Sigmoid colon (tissue), 4 donors: Measurements from ENCODE around the gene SKI.

Experiments
- CTCF ChIP-seq, 4 experiments: fragments of 450-650 bp in 3 of 4; fragments of 200-600 bp in 1 of 4; IDR thresholded peaks; one replicate each; pipeline ENCODE4 v1.5.1; 2016 to 2019; ENCODE audit warnings: antibody characterized with exemption in 4 of 4, mild to moderate bottlenecking in 3 of 4, moderate library complexity in 2 of 4
- EP300 ChIP-seq, 4 donors: sonication (generic); formaldehyde crosslinking; IDR thresholded peaks; one replicate each; pipeline ENCODE4 v1.6.1; 2017; ENCODE audit warnings: antibody characterized with exemption in 4 of 4

GRCh38 chr1:2330035-2330434 lies 101.9 kb downstream of the SKI start:
- TF ChIP-seq CTCF (IDR thresholded peaks at IDR 0.05): no peak
- no peak for TF ChIP-seq EP300 (IDR thresholded peaks at IDR 0.05)
